Stimulated activated CD4-positive, alpha-beta T cell treated with anti-CD3 and anti-CD28 coated beads, Interleukin-1b, Interleukin-23, amount 100 ng/mL, for 48 hours (primary cell): ENCODE data around the gene NPTX2.

ENCODE experiments used
- DNase-seq: peaks from one replicate; pipeline ENCODE4 v3.0.0-alpha.2; 2020

The NPTX2 gene

GRCh38 chr7:98619450-98620321 lies 2.6 kb downstream of the NPTX2 start:
- no peak for DNase-seq

- no peak for DNase-seq
These were observed 4.7 kb downstream of the NPTX2 start for GRCh38 chr7:98621573-98622482.

GRCh38 chr7:98622926-98623325 lies 5.8 kb downstream of the NPTX2 start:
- DNase-seq: no peak

GRCh38 chr7:98624846-98625420 lies 7.8 kb downstream of the NPTX2 start:
- no peak for DNase-seq

- DNase-seq: no peak
These were observed 9.7 kb downstream of the NPTX2 start for GRCh38 chr7:98626460-98627412.

GRCh38 chr7:98627413-98627790 lies 10.3 kb downstream of the NPTX2 start:
- no peak for DNase-seq

GRCh38 chr7:98628418-98628817 lies 11.3 kb downstream of the NPTX2 start:
- no peak for DNase-seq

- no peak for DNase-seq
These were observed 11.9 kb downstream of the NPTX2 start for GRCh38 chr7:98629001-98629431.

GRCh38 chr7:98630149-98630548 lies 13.1 kb downstream of the NPTX2 start:
- no peak for DNase-seq

GRCh38 chr7:98630770-98631169 lies 13.7 kb downstream of the NPTX2 start:
- DNase-seq: no peak

- no peak for DNase-seq
These were observed 21.8 kb downstream of the NPTX2 start for GRCh38 chr7:98638853-98639252.

- no peak for DNase-seq
These were observed 23.3 kb downstream of the NPTX2 start for GRCh38 chr7:98640375-98640774.

- no peak for DNase-seq
These were observed 24.8 kb downstream of the NPTX2 start for GRCh38 chr7:98641646-98642500.

GRCh38 chr7:98643236-98643985 lies 26.3 kb downstream of the NPTX2 start:
- no peak for DNase-seq

- no peak for DNase-seq
These were observed 29.4 kb downstream of the NPTX2 start for GRCh38 chr7:98646465-98646864.

GRCh38 chr7:98647326-98647725 lies 30.2 kb downstream of the NPTX2 start:
- DNase-seq: no peak

GRCh38 chr7:98651760-98652159 lies 34.7 kb downstream of the NPTX2 start:
- DNase-seq: no peak

- DNase-seq: no peak
These were observed 36.7 kb downstream of the NPTX2 start for GRCh38 chr7:98653601-98654310.

GRCh38 chr7:98654524-98655272 lies 37.6 kb downstream of the NPTX2 start:
- no peak for DNase-seq
